GOT3 (cell line): ENCODE measurements around the gene LMO1.

Experiments
- DNase-seq: peaks from one replicate; lab custom pipeline; 2025; ENCODE audit warnings: mixed read lengths; lab: John Stamatoyannopoulos, UW

LMO1 gene

DNA sequence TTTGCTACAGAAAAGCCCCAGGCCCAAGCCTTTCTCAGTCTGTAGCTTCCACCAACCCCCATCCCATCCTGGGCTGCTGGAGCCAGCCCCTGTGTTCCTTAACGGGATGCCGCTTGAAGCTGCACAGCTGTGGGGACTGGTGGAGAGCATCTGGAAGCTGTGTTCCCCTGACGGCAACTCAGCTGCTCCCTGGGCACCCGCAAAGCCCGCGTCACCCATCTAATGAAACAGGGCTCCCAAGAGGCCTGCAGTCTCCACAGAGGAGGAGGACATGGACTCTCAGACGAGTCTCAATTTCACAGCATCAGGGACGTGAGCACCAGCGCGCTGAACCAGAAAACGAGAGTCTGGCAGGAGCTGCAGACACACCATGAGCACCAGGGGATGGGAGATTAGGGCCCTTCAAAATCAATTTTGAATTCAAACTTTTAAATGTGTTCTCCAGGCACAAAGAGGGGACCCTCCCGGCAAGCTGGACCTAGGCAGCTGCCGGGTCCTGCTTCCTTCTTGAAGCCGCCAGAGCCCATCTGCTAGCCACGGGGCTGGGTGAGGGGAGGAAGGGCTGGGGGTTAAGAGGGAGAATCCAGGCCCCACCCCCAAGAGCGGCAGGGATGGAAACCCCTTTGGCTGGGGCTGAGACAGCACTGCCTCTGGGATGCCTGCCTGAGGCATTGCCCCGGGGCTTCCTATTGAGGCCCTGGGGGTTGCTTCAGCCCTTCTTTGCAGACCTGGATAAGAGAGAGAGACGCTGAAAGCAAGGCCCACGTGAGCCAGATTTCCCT, 21.0 kb downstream of the LMO1 start:
- no peak for DNase-seq

DNA sequence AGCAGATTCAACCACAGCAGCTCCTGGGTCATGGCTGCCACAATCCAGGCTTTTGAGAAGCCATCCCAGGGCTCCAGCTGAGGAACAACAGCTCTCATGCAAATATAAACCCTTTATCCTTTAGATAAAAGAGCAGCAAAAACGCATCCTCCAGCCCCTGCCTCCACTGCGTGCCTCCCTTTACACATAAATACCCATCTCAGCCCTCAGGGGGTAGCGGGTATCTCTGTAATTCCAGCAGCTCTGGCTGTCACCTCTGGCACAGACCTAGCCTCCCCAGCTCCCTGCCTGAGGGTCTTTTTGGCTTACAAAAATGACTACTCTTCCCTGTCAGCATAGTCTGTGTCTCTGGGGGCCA, 21.6 kb downstream of the LMO1 start:
- DNase-seq, result no peak

DNA sequence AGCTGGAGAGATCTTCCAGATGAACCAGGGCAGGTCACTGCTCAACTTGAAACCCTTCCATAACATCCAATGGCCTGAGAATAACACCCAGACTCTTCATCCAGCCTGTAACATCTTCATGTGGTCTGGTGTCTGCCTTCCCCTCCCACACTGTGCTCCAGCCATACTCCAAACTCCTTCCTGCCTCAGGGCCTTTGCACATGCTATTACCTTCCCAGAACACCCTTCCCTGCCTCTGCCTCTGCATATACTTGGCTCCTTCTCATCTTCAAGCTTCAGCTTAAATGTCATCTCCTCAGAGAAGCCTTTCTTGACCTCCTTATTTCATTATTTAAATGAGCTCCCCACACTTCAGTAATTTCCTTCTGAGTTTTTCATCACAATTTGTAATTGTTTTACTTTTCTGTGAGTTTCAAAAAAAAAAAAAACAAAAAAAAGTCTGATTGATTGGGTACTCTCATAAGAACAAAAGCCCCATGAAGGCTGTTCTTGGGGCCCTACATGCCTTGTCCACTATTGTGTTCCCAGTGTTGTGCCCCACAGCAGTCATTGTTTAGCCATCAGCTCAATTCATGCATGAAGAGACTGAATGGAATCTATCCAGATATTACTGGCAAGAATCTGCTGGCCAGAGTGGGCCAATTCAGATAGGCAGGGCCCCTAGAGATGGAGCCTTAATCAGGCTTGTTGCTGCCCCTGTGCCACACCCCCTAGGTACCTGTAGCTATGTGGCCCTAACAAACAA, 22.1 kb downstream of the LMO1 start:
- no peak for DNase-seq

DNA sequence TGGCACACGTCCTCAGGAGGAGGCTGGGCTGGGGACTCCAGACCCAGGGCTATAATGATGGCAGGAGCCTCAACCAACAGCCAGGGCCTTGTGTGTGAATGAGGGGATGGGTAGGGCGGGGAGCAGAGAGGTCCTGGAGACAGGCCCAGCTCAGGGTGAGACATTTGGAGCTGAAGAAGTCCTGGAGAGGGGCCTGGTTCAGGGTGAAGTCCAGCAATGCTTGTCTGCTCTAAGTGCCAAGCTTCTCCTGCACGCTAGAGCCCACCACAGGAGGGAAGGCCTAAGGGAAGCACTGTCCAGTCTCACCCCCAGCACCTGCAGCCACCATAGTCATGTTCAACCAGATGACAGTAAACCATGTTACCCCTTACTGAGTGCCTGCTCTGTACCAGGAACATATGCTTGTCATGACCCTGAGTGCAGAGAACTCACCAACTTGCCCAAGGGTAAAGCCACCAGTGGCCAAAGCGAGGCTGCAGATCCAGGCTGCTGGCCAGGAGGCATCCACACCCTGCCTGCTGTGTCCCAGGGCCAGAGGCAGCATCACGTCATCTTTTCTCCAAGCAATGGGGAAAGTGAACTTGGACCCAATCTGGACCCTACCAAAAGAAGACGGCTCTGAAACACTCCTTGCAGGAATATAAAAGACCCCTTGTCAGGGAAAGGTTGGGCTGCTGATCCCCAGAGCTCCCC, 24.0 kb downstream of the LMO1 start:
- no peak for DNase-seq

DNA sequence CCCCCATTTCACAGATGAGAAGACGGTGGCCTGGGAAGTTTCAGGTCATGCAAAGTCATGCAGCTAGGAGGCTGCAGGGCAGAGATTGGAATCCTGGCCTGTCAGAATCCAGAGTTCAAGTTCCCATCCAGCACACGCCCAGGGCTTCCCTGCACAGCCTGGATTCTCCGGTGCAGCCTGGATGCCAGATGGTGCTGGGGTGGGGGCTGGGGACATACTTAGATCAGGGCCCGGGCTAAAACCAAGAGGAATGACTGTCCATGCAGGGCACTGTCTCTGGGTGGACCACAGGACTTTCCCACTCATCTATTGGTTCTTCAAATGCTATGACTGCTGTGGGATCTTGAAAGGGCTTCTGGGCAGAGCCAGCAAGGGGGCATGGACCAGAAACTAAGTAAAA, 24.6 kb downstream of the LMO1 start:
- no peak for DNase-seq

DNA sequence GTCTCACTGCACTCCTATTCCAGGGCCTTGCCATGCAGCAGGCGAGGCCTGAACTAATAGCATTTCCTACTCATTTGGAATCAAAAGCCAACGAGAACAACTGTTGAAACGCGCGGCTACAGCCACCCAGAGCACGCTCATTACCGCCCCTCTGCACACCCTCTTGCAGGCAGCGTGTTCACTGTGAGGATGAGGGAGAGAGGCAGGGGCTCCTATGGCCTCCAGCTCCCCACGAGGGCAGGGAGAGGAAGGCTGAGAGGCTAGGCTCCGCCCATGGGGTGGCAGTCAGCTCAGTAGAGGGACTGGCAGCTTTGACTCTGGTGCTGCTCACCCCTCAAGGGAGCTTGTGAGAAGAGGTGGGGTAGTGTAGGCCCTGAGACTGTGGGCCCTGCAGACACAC, 26.2 kb downstream of the LMO1 start:
- no peak for DNase-seq

DNA sequence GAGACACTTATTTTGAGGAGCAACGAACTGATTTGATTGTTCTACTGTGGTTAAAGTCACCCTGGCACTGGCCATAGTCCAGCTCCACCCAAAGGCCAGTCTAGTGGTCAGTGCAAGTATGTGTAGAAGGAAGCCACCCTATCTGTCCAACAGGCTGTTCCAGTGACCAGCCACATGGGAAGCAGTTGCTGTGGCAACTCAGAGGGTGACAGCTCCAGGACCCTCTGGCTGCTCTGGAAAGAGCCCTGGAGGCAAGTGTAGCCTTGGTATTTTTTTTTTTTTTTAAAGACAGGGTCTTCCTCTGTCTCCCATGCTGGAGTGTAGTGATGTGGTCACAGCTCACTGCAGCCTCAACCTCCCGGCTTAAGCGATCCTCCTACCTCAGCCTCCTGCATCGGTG, 27.8 kb downstream of the LMO1 start:
- DNase-seq, result no peak

DNA sequence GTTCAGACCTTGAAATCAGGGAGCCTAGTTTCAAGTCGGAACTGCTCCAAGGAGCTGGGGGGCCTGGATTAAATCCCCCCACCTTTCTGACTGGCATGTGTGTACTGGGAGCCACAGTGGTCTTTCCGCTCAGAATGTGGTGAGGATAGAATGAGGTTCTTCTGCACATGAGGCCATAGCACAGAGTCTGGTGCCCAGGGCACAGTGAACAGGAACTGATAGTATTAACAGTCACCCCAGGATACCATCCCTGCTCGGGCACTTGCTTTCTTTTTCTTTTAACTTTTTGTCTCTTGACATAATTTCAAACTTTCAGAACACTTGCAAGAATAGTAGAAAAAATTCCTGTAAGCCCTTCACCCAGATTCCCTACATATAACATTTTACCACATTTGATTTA, 28.8 kb downstream of the LMO1 start:
- DNase-seq, result no peak

DNA sequence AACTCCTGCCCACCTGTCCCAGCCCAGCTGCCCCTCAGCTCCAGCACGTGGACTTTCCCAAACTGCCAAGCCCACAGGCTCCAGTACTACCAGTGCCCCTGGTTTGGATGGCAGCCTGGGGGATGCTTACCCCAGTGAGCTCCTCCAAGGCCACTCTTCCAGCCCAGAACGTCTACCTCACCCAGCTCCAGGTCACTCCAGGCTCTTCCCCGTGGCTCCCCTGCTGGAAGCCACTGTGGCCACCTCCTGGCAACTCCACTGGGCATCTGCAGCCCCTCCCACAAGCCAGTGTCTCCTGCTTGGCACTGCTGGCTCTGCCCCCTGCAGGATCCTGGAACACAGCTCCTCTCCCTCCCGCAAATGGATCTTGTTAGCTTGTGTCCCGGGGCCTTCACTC, 29.3 kb downstream of the LMO1 start:
- no peak for DNase-seq

DNA sequence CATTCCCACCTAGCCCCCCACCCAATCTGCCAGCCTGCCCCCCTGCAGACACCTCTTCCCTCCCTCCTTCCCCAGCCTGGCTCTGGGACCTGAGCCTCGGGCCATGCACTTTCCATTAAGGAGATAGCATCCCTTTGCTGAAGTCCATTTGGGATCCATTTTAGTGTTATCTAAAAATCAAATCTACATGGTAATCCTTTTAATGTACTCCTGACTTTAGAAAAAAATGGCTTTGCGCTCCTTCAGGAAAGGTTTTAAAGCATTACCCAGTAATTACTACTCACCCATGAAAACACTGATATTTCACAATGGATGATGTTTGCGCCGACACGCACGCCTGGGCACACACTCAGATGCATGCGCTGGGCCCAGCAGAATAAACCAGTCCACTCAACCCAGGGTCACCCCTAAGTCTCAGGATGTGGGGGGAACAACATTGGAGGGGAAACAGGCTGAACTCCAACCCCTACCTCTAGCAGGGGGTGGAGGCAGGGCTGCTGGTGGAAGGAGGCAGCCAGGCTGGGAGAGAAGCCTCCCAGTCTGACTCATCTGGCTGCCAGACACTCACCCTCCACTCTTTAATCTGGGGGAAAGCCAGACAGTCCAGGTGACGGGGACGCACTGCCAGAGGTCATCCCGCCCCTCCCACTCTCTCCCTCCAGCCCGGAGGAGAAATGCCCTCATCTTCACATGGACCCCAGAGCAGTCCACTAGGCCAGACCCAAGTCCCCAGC, 29.8 kb downstream of the LMO1 start:
- no peak for DNase-seq

DNA sequence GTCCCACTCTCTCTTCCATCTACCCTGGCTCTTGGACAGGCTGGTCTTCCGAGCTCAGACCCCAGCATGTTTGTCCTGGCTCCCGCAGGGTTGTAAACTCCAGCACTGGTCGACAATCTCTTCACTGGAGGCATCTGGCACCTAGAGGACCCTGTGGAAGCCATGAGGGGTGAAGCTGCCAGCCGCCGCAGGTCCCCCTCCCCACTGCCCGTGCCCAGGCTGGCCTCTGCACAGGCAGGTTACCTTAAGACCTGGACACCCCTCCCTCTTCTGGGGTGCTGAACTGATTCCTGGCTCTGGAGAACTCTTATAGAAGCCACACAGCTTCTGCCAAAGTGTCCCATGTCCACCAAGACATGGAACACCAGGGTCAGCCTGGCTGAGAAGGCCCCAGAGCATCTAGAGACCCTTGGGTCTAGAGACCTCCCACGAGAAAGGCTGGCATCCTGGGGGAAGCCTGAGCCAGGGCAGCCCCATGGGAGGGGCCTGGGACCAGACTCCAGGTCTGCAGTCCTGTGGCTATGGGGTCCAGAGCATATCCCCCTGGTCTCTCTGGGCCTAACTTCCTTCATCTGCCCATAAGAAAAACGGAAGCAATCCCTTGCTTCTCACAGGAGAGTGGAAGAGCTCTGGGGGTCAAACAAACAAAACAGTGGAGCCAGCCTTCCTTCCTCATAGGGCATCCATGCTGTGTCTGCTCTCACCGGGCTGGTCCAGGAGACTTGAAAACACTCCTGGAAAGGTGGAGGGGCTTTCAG, 30.6 kb downstream of the LMO1 start:
- DNase-seq, result no peak

DNA sequence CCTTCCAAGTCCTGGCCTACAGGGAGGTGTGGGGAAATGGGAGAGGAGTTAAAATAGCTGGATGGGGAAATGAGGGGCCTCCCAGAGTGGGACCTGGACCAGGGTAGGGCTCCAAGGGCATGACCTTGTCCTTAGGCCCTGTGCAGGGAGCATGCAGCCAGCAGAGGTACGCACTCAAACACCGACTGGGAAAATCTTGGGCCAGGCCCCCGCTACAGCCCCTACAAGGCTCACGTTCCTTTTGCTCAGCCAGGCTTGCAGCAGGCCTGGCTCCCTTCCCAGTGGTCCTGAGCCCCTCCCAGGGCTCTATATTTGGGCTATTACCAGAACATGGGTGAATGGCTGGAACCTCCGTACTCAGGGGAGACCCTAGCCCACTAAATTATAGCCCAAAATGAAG, 31.3 kb downstream of the LMO1 start:
- DNase-seq, result no peak

DNA sequence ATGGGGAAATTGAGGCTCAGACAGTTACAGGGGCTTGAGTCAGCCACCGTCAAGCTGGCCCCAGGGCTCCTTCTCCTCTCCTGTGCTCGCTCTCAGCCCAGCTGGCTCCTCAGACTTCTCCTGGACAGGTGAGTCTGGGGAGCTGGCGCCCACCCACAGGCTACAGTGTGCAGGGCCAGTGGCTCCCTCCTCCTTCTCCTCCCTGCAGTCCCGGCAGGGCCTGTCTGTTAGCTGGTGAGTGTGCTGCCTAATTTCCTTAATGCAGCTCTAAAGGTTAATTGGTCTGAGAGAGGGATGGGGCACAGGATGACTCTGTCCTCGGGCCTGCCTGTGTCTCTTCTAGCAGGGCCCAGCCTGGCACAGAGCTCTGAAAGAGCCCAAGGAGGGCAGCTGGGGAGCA, 31.7 kb downstream of the LMO1 start:
- DNase-seq, result no peak

DNA sequence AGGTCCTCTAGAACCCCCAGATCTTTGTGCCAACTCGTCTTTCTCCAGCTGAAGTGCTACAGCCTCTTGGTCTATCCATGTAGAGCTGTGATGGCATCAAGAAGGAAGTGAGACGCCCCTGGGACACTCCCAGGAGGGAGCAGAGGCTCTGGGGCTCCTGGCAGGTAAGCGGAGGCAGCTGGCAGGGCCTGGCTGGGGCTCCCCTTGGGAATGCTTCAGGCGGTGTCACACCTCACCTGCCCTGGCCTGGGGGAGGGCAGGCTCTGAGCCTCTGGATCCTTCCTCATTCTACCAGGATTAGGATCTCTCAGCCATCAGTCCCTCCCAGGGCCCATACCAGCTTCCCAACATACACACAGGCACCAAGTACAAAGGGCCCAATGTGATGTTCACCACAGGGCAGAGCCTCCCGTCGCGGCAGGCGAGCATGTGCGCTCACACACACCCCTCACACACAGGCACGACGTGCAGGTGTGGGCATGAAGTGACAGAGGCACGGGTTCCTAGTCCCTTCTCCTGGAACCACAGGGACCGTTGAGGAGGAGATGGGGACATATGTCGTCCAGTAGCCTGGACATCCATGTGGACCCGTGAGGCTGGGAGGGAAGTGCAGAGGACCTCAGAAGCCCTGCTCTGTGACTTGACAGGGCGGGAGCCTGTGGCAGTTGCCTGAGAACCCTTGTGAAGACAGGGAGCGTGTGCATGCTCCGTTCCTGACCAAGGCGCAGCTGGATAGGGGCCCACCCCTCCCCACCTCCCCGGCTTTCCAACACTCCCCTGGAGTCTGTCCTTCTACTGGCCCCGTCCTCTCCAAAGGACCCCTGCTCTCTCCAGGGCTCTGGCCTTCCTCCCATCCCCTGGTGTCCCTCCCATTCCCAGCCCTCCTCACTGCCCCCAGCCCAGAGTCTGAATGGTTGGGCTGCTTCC, 32.5 kb downstream of the LMO1 start:
- DNase-seq, result no peak

DNA sequence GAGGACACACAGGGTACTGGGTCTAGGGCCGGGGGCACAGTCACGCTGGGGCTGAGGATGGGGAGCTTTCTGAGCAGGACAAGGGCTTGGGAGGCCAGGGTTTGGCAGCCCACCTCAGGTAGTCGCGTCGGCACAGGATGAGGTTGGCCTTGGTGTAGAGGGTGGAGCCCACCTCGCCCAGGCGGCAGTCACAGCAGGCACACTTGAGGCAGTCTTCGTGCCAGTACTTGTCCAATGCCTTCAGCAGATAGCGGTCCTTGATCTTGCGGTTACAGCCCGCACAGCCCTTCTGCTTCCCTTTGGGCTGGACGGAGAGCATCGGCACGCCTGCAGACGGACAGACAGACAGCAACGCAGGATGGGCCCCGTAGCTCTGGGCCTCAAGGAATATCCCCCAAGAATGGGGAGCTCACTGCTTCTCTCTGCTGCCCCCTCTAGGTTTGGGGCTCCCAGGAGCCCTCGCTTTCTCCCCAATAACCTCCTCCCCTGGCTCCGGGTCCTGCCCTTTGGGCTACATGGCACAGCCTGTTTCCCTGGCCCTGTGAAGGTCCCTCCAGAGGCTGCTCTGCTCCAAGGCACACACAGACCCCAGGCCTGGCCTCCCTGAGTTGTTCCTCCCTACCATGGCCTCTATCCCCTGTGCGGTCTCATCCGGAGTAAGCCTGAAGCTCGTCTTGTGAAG, 33.4 kb downstream of the LMO1 start:
- no peak for DNase-seq

DNA sequence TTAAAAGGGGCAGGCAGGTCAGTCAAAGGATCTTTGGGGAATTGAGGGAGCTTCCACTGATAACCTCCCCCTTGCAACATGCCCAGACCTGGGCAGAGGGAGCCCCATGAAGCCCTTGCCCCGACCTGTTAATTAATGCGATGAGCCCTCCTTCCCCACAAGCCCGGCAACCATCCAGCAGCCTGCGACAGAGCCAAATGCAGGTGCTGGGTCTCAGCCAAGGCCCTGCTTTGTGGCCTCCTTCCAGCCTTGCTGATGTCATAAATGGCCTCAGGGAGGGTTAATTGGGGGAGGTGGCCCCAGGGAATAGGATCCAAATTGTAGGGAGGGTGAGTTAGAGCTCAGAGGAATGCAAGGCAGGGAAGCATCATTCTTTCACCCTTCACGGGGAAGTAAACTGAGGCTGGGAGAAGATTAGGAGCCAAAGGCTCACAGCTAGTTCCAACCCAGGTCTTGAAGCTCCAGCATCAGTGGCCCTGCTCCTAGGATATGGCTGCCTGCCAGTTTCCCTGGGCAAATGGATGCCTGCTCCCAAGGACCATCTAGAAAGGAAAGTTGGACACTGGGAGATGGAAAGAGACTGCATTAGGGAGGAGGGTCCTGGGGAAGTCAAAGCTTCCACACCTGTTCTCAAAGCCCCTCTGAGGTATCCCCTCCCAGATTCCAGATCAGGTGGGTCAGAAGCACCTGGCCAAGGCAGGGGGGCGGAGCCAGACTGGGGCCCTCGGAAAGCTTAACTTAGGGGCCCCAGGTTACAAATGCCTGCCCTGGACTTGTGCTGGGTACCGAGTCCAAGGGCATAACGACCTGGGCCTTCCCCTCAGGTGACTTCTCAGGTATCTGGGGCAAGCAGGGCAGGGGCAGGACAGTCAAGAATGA, 34.1 kb downstream of the LMO1 start:
- no peak for DNase-seq

DNA sequence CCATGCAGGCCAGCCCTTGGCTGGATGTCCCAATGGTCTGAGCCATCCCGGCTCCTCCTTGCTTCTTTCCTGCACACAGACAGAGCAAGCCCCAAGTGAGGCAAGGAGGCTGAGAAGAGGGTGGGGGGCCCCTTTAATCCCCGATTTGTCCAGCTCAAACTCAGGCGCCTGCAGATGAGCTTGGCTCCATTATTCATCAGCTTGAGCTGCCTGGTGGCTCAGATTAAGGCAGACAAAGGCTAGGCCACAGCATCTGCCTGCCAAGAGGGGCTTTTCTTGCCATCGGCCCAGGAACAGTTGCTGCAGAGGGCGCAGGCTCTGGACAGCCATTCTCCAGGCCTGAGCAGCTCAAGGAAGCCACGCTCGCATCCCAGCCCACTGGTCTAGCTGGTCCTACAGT, 35.4 kb downstream of the LMO1 start:
- DNase-seq, result no peak

DNA sequence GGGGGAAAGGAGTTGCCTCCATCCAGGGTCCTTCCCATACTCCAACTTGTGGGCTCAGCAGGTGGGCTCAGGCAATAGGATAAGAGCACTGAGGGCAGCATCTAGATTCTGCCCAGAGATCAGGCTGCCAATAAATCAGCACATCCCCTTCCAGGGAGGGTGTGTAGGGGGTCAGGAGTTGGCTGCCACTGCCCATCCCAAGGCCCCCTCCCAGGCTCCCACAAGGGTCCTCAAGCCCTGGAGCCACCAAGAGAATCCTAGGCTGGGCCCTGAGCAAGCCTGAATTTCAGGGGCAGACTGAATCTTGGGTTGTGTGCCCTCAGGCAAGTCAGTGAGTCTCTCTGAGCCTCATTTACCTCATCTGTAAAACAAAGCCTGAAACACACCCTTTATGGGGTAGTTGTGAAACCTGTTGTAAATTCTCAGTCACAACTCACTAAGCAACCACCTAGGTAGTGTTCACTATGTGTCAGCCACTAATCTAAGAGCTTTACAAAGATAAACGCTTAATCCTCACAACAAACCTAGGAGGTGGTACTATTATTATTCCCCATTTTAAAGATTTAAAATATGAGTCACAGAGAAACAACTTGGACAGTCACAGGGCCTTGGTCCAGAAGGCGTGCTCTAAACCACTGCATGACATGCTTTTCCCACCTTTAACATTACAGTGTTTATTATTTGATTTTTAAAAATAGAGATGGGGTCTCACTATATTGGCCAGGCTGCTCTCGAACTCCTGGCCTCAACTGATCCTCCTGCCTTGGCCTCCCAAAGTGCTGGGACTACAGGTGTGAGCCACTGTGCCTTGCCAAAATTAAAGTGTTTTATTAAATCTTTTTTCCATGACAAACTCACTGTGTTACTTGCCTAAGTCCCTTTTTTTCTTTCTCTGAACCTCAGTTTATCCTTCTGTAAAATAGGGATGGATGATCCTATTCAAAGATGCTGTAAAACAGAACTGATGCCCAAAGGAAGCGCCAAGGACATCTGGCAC, 36.2 kb downstream of the LMO1 start:
- DNase-seq, result no peak
